K562 (cell line): Measurements from ENCODE around the gene PLD3. TPM values are rescaled to one million over a fixed set of nuclear protein-coding genes. Genes with fewer than 3 reads are reported as not detected.

Experiments used
- BRF2 ChIP-seq: IDR thresholded peaks from 3 replicates; pipeline ENCODE4 v1.6.1; 2011; ENCODE audit warnings: borderline replicate concordance, mild to moderate bottlenecking; ENCODE audit not compliant: insufficient read length, insufficient read depth
- CTBP1 ChIP-seq: fragments of 450-650 bp; IDR thresholded peaks from 2 replicates; pipeline ENCODE4 v1.6.1; 2016; ENCODE audit warnings: borderline replicate concordance
- ETS2 ChIP-seq: IDR thresholded peaks from 2 replicates; pipeline ENCODE4 v1.6.1; 2016; ENCODE audit warnings: borderline replicate concordance, missing genetic modification characterization, mild to moderate bottlenecking, moderate library complexity, missing compliant biosample characterization; ENCODE audit not compliant: poor library complexity, severe bottlenecking
- FOXJ2 ChIP-seq: fragments of 200-800 bp; sonication (Bioruptor generic); IDR thresholded peaks from 2 replicates; pipeline ENCODE4 v1.6.1; 2016; ENCODE audit warnings: missing genetic modification characterization, missing compliant biosample characterization
- FOXP1 ChIP-seq: sonication (generic); formaldehyde crosslinking; IDR thresholded peaks from 2 replicates; pipeline ENCODE4 v1.8.0; 2022; ENCODE audit warnings: mild to moderate bottlenecking, missing genetic modification reagents
- GTF2A2 ChIP-seq: IDR thresholded peaks from 2 replicates; pipeline ENCODE4 v1.6.1; 2016; ENCODE audit warnings: mild to moderate bottlenecking, missing genetic modification characterization, missing compliant biosample characterization
- GTF2E2 ChIP-seq: fragments of 200-800 bp; sonication (Bioruptor generic); IDR thresholded peaks from 2 replicates; pipeline ENCODE4 v1.6.1; 2016; ENCODE audit warnings: missing genetic modification characterization, missing compliant biosample characterization
- HCFC1 ChIP-seq: IDR thresholded peaks from 2 replicates; pipeline ENCODE4 v1.6.1; 2012; ENCODE audit warnings: low read depth, low read length, improper control_type of control experiment
- MIER1 ChIP-seq: fragments of 450-650 bp; IDR thresholded peaks from 2 replicates; pipeline ENCODE4 v1.6.1; 2016; ENCODE audit warnings: antibody characterized with exemption, mild to moderate bottlenecking, low read depth
- MTA2 ChIP-seq: fragments of 450-650 bp; IDR thresholded peaks from 2 replicates; pipeline ENCODE4 v1.6.1; 2016; ENCODE audit warnings: low read depth
- POLR2B ChIP-seq: fragments of 450-650 bp; IDR thresholded peaks from 2 replicates; pipeline ENCODE4 v1.6.1; 2018; ENCODE audit warnings: low read depth; ENCODE audit not compliant: partially characterized antibody
- SIN3A ChIP-seq, 2 experiments: fragments of 150-350 bp in 1 of 2; IDR thresholded peaks; 2 replicates each; pipeline ENCODE4 v1.6.1; 2011 to 2016; ENCODE audit warnings: borderline replicate concordance in 2 of 2, low read depth in 2 of 2, low read length in 2 of 2, mild to moderate bottlenecking in 2 of 2, moderate library complexity in 2 of 2; ENCODE audit not compliant: control insufficient read depth in 1 of 2
- SMARCE1 ChIP-seq: fragments of 450-650 bp; IDR thresholded peaks from 2 replicates; pipeline ENCODE4 v1.7.1; 2016; ENCODE audit warnings: mild to moderate bottlenecking
- ZNF124 ChIP-seq: sonication (generic); formaldehyde crosslinking; IDR thresholded peaks from 2 replicates; pipeline ENCODE4 v1.8.1; 2022; ENCODE audit warnings: missing genetic modification reagents
- ZNF263 ChIP-seq: sonication (generic); formaldehyde crosslinking; IDR thresholded peaks from 2 replicates; pipeline ENCODE4 v1.8.0; 2022; ENCODE audit warnings: mild to moderate bottlenecking, missing genetic modification reagents, borderline replicate concordance
- ZNF79 ChIP-seq: fragments of 250-450 bp; sonication (Bioruptor Pico); IDR thresholded peaks from 2 replicates; pipeline ENCODE4 v1.4.0; 2020; ENCODE audit warnings: low read depth, mild to moderate bottlenecking, moderate library complexity
- ZSCAN29 ChIP-seq: fragments of 450-650 bp; IDR thresholded peaks from 2 replicates; pipeline ENCODE4 v1.6.1; 2017
- polyA plus RNA-seq, 8 experiments: library from polyadenylated mRNA; depleted of rRNA in 4 of 8; stranded (reverse) in 5 of 8; unstranded in 3 of 8; fragments of >200 nt; fragmentation: Nextera tagmentation in 2 of 8; fragmentation: Illumina TruSeq in 1 of 8; extraction: Ambion mirVana in 2 of 8; extraction: Trizol in 1 of 8; gene quantifications; 2 replicates each; pipeline versions ENCODE4 v1.2.1 to v1.2.3, GENCODE V29; 2011 to 2014; ENCODE audit warnings: inconsistent platforms in 1 of 8, missing spikeins in 1 of 8
- total RNA-seq, 7 experiments: library from RNA; depleted of rRNA in 6 of 7; stranded (reverse); fragments of >200 nt in 6 of 7; fragmentation: Illumina TruSeq in 2 of 7; extraction: Trizol in 2 of 7; gene quantifications; 2 replicates each; pipeline versions ENCODE4 v1.2.1 to v1.2.3, GENCODE V29; 2011 to 2021; ENCODE audit warnings: low replicate concordance in 1 of 7
- TF ChIP-seq, protein P1 (sequence below), 2 experiments: fragments of 250-450 bp in 1 of 2; fragments of 450-650 bp in 1 of 2; sonication (Bioruptor Pico) in 1 of 2; IDR thresholded peaks; 2 replicates each; pipeline versions ENCODE4 v1.6.1 to v1.8.0; 2016 to 2021; ENCODE audit warnings: mild to moderate bottlenecking in 2 of 2, moderate library complexity in 2 of 2, missing compliant biosample characterization in 1 of 2, missing genetic modification characterization in 1 of 2
- TF ChIP-seq, protein P2 (sequence below): fragments of 450-650 bp; formaldehyde crosslinking; conservative IDR thresholded peaks from 2 replicates; pipeline ENCODE4 v1.4.0; 2022; ENCODE audit warnings: mild to moderate bottlenecking, missing genetic modification characterization
- TF ChIP-seq, protein P3 (sequence below): IDR thresholded peaks from 3 replicates; pipeline ENCODE4 v1.6.1; 2011; ENCODE audit warnings: borderline replicate concordance, mild to moderate bottlenecking, moderate library complexity; ENCODE audit not compliant: insufficient read length; ENCODE audit errors: extremely low read depth

Gene PLD3
- total and polyA plus RNA-seq, 9 of the 15 experiments (the other 6 are each of a cell fraction or from before 2014, with no cell fraction given) = 2.3 to 128 (median 72.7) TPM

- no peak for TF ChIP-seq HCFC1
- TF ChIP-seq GTF2E2 (tag) = 0 out of 2 replicates have a peak, but pooled peaks have one; percentile 1
- 0 out of 2 replicates have a peak, but pooled peaks have one; percentile 15 for TF ChIP-seq MTA2
- TF ChIP-seq POLR2B = peak; percentile 32
- no peak for TF ChIP-seq MIER1
- TF ChIP-seq, protein P1, sequence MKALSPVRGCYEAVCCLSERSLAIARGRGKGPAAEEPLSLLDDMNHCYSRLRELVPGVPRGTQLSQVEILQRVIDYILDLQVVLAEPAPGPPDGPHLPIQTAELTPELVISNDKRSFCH (CRISPR knock-in tag; IDR thresholded peaks at IDR 0.05) = no peak
- TF ChIP-seq, protein P1 (tag; IDR thresholded peaks at IDR 0.05) = 0 out of 2 replicates have a peak, but pooled peaks have one; percentile 33
- TF ChIP-seq SMARCE1 = 0 out of 2 replicates have a peak, but pooled peaks have one; percentile 27
- TF ChIP-seq SIN3A (IDR thresholded peaks at IDR 0.05; ENCODE audit: borderline replicate concordance in 2 of 2, control insufficient read depth in 1 of 2, low read depth in 2 of 2, low read length in 2 of 2) = 0 out of 4 replicates have a peak, but pooled peaks of 1 of the 2 experiments have one; percentile 4
- TF ChIP-seq FOXJ2 (tag) = no peak
- no peak for TF ChIP-seq FOXP1 (CRISPR knock-in tag)
- TF ChIP-seq ETS2 (tag) = no peak
- TF ChIP-seq, protein P2, sequence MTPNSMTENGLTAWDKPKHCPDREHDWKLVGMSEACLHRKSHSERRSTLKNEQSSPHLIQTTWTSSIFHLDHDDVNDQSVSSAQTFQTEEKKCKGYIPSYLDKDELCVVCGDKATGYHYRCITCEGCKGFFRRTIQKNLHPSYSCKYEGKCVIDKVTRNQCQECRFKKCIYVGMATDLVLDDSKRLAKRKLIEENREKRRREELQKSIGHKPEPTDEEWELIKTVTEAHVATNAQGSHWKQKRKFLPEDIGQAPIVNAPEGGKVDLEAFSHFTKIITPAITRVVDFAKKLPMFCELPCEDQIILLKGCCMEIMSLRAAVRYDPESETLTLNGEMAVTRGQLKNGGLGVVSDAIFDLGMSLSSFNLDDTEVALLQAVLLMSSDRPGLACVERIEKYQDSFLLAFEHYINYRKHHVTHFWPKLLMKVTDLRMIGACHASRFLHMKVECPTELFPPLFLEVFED (CRISPR knock-in tag) = peak; percentile 70; the same call in 1 of the 2 replicates
- TF ChIP-seq ZNF263 = no peak
- 0 out of 2 replicates have a peak, but pooled peaks have one; percentile 18 for TF ChIP-seq ZSCAN29
- no peak for TF ChIP-seq ZNF124
- TF ChIP-seq, protein P3, sequence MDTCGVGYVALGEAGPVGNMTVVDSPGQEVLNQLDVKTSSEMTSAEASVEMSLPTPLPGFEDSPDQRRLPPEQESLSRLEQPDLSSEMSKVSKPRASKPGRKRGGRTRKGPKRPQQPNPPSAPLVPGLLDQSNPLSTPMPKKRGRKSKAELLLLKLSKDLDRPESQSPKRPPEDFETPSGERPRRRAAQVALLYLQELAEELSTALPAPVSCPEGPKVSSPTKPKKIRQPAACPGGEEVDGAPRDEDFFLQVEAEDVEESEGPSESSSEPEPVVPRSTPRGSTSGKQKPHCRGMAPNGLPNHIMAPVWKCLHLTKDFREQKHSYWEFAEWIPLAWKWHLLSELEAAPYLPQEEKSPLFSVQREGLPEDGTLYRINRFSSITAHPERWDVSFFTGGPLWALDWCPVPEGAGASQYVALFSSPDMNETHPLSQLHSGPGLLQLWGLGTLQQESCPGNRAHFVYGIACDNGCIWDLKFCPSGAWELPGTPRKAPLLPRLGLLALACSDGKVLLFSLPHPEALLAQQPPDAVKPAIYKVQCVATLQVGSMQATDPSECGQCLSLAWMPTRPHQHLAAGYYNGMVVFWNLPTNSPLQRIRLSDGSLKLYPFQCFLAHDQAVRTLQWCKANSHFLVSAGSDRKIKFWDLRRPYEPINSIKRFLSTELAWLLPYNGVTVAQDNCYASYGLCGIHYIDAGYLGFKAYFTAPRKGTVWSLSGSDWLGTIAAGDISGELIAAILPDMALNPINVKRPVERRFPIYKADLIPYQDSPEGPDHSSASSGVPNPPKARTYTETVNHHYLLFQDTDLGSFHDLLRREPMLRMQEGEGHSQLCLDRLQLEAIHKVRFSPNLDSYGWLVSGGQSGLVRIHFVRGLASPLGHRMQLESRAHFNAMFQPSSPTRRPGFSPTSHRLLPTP = no peak
- no peak; the same call in 1 of the 2 replicates for TF ChIP-seq CTBP1
- TF ChIP-seq BRF2 = no peak
- TF ChIP-seq GTF2A2 (tag) = no peak
- no peak for TF ChIP-seq ZNF79 (CRISPR knock-in tag)
These were observed 76.3 kb downstream of the PLD3 start (continued) for GRCh38 chr19:40424637-40425449.
